WERI-Rb-1 (cell line): ENCODE data around the gene SGMS1.

Experiments
- DNase-seq: peaks from one replicate; pipeline ENCODE4 v3.0.0-alpha.2; 2020
- H3K27ac ChIP-seq: fragments of 250-450 bp; sonication (Bioruptor Pico); 2 replicates; pipeline ENCODE4 v1.5.1; 2020; ENCODE audit warnings: mild to moderate bottlenecking, moderate library complexity
- H3K27me3 ChIP-seq: fragments of 250-450 bp; sonication (Bioruptor Pico); 2 replicates; pipeline ENCODE4 v1.5.1; 2021; ENCODE audit warnings: mild to moderate bottlenecking, low read depth, moderate library complexity; ENCODE audit not compliant: insufficient read depth, severe bottlenecking
- H3K36me3 ChIP-seq: fragments of 250-450 bp; sonication (Bioruptor Pico); 2 replicates; pipeline ENCODE4 v1.5.1; 2020; ENCODE audit warnings: mild to moderate bottlenecking, moderate library complexity
- H3K4me3 ChIP-seq: 2 replicates; pipeline ENCODE4 v1.5.1; 2011; ENCODE audit warnings: low read depth, mild to moderate bottlenecking, control low read depth, low read length
- H3K9me3 ChIP-seq: fragments of 250-450 bp; sonication (Bioruptor Pico); 2 replicates; pipeline ENCODE4 v1.5.1; 2021; ENCODE audit warnings: mild to moderate bottlenecking, moderate library complexity; ENCODE audit not compliant: severe bottlenecking
- CTCF ChIP-seq: IDR thresholded peaks from 2 replicates; pipeline ENCODE4 v1.5.1; 2011; ENCODE audit warnings: low read depth, mild to moderate bottlenecking, control low read depth, inconsistent platforms, low read length

The SGMS1 gene

GRCh38 chr10:50625649-50626132 is 1.9 kb upstream of the SGMS1 start:
- Histone ChIP-seq H3K27ac (peak overlapping the region; percentile 97; the same call in 1 of the 2 replicates), H3K27me3 (no peaks in the 10 kb centered on the region)
- DNase-seq = no peak

GRCh38 chr10:50624866-50625501 is 1.2 kb upstream of the SGMS1 start:
- TF ChIP-seq CTCF = peak; percentile 28; the same call in 1 of the 2 replicates
- H3K9me3 ChIP-seq = no peaks in the 10 kb centered on the region
- H3K36me3 ChIP-seq = no peaks in the 10 kb centered on the region
- DNase-seq = peak; percentile 54
- peak overlapping the region; percentile 97 for H3K27ac ChIP-seq
- H3K27me3 ChIP-seq = no peaks in the 10 kb centered on the region
- peak overlapping the region; percentile 61 for H3K4me3 ChIP-seq

More at GRCh38 chr10:50625649-50626132, 1.9 kb upstream of the SGMS1 start:
- TF ChIP-seq CTCF = no peak
- Histone ChIP-seq H3K4me3 (peak overlapping the region; percentile 61), H3K9me3 (no peaks in the 10 kb centered on the region), H3K36me3 (no peaks in the 10 kb centered on the region)

GRCh38 chr10:50624413-50624865 is 683 bp upstream of the SGMS1 start:
- Histone ChIP-seq H3K36me3 (no peaks in the 10 kb centered on the region), H3K27ac (peak overlapping the region; percentile 97), H3K9me3 (no peaks in the 10 kb centered on the region), H3K4me3 (peak overlapping the region; percentile 61), H3K27me3 (no peaks in the 10 kb centered on the region)
- TF ChIP-seq CTCF = no peak
- DNase-seq = peak; percentile 90

GRCh38 chr10:50622706-50623662 is 772 bp downstream of the SGMS1 start:
- Histone ChIP-seq H3K36me3 (no peaks in the 10 kb centered on the region), H3K27ac (peak overlapping the region; percentile 97), H3K4me3 (peak overlapping the region; percentile 61), H3K27me3 (no peaks in the 10 kb centered on the region), H3K9me3 (no peaks in the 10 kb centered on the region)
- peak; percentile 13 for DNase-seq
- no peak for TF ChIP-seq CTCF

GRCh38 chr10:50621968-50622705 is 1.6 kb downstream of the SGMS1 start:
- Histone ChIP-seq H3K27ac (no peak overlapping the region), H3K36me3 (no peaks in the 10 kb centered on the region), H3K9me3 (no peaks in the 10 kb centered on the region), H3K4me3 (peak overlapping the region; percentile 61), H3K27me3 (no peaks in the 10 kb centered on the region)
- TF ChIP-seq CTCF = peak; percentile 33; the same call in 1 of the 2 replicates
- peak; percentile 67 for DNase-seq
